ENCODE results near the gene RBM4.
"Not testable (repeated sequence)": the region's sequence is repeated elsewhere in the genome, so short reads cannot be mapped to it uniquely, and the experiment has no call there.

The RBM4 gene, protein sequence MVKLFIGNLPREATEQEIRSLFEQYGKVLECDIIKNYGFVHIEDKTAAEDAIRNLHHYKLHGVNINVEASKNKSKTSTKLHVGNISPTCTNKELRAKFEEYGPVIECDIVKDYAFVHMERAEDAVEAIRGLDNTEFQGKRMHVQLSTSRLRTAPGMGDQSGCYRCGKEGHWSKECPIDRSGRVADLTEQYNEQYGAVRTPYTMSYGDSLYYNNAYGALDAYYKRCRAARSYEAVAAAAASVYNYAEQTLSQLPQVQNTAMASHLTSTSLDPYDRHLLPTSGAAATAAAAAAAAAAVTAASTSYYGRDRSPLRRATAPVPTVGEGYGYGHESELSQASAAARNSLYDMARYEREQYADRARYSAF

DNA sequence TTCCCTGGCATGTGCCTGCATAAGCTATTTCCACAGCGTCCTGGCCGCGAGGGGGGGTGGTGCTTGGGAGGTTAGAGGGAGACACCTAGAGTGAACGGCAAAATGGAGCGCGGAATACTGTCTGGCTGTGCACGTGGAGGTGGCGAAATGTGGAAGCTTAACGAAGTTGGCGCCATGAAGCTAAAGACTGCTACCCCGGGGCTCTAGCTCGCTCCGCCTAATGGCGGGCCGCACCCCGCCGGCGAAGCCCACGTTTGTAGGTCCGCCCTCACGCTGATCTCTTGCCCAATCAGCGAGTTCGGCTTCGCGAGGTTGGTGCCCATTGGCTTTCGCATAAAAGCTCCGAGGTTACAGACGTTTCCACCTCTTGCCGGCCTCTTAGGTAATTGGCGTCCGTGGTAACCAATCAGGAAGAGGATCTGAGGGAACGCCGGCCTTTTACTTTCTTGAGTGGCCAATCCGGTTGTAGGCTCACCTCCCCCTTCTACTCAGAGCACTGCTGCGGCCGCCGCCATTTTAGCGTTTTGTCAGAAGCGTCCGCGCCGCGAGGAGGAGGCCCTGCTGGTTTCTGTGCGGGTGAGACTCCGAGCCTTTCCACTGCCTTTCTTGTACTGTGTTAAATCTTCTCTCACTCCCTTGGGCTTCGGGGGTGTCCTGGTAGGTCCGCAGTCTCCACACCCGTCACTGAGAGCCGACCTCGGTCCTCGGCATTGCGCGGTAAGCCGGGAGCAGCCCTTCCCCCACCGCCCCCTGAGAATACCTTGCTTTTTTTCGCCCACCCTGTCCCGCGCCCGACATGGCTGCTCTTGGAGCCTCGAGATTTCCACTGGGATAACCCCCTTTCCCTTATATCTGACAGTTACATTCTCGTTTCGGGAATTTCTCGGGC is at the start of gene RBM4:
RBM4 (plus strand) TSS at position 527 of the 889 bp plus-strand sequence. CDS start 1,009 bp downstream, outside the sequence.
- peak; percentile 99 for DNase-seq

DNA sequence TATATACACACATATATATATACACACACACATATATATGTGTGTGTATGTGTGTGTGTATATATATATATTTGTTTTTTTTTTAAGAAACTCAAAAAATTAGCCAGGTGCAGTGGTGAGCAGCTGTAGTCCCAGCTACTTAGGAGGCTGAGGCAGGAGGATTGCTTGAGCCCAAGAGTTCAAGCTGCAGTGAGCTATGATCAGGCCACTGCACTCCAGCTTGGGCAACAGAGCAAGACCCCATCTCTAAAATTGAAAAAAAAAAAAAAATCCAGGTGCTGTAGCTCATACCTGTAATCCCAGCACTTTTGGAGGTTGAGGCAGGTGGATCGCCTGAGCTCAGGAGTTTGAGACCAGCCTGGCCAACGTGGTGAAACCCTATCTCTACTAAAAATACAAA is 49.2 kb upstream of the RBM4 start:
- DNase-seq = not testable (repeated sequence)

DNA sequence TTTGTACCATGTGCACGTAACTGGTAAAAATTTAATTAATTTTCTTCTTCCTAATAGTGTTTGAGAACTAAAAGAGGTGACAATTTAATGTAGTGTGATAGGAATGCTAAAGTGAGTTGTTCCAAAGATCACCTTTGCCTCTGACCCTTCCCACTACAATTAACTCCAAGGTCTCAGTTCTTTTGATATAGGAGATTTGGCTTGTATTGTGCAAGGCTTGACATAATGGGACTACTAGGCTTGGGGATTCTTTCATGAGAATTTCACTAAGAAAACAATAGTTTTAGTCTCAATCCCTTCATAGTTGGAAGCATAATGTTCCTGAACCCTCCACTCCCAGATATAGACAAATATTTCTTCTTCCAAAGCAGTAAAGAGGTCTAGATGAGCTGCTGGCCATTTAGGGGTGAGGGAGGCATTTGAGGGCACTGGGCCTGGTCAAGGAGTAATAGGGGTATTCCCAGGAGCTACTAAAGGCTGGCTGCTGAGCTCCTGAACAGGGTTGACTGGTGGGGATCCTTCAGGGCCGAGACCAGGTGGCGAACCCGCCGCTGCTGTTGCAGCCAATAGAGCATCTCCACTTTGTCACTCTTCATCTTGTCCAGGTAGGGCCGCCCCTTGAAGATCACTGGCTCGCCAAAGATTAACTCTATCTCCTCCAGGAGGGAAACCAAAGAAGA is 48.4 kb upstream of the RBM4 start:
- DNase-seq = no peak

DNA sequence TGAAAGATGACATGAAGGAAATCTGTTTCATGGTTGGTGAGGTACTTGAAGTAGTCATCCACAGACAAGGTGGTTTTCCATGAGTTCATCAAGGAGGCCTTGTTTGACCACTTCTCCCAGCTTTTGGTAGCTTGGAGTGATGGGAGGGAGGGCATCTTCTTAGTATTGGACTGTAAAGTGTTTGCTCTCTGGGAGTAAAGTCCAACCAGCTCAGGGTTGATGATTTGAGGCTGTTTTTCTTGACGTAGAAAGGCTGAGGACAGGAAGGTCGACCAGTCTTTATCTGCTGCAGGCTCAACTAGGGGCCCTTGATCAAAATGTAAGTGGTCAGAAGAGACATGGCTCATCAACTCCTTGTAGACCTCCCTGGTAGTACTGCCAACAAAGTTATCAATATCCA is 47.3 kb upstream of the RBM4 start:
- no peak for DNase-seq

DNA sequence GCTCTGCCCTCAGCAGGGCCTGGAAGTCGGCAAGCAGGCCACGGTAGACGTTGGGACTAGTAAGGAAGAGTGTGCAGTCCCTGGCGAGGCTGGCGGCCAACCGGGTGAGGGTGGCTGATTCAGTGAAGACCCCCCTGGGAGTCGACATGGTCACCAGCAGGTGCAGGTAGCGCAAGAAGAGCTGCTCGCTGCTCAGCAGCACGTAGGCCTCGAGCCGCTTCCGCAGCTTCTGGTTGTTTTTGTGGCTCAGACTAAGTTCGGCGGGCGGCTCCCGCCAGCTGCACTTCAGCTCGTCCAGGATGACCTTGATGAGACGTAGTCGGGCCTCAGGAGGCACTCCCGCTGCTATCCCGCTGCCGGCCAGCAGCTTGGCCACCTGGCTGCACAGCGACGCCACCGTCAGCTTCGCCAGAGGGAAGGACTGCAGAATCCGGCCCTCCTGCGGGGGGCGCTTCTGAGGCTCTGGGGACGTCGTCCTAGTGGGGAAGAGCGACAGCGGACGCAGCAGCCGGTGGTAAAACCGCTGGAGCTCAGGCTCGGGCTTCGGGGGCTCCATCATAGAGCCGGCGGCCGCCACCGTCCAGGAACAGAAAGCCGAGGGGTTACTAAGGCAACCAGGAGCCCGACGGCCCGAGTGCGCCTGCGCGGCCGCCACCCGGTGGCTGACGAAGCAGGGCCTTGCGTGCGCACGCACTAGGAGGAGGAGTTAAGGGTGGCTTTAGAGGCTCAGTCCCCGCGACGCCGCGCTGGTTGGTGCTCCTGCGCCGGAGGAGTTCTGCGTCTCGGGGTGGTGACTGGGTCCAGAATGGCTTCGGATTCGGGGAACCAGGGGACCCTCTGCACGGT is 45.8 kb upstream of the RBM4 start, which contains the start of the genes CCDC87 and CCS:
CCDC87 (minus strand) TSS at position 607 of the 846 bp plus-strand sequence; CDS start at position 559, 48 bp downstream.
CCS (plus strand) TSS at position 729 of the 846 bp plus-strand sequence; CDS start at position 806, 77 bp downstream.
- DNase-seq = peak; percentile 93

DNA sequence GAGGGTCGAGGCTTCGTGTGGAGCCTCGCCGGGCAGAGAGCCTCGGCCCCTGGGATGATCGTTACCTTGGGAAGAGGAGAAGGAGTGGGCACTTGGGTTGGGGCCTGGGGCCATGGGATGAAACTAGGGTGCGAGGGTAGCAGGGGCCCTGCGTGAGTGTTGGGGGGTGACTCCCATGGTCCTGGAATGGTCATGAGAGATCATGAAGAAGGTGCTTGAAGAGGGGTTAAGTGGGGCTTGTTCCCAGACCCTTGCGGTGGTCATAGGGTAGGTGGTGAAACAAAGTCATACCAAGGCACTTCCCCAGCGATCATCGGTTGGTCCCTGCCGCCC is 45.2 kb upstream of the RBM4 start:
- no peak for DNase-seq

DNA sequence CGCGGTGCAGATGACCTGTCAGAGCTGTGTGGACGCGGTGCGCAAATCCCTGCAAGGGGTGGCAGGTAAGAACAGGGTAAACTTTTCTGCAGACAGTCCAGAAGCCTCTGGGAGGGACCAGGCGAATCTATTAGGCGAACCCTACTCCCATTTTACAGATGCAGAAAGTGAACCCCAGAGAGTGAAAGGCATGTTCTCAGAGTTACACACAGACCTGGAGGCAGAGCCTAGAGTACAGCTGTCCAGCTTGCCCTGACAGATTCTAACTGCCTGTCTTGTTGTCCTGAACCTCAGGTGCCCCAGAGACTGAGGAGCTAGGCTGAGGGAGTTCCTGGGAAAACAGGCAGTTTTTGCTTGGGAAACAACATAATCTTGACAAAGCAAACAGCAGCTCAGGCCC is 44.9 kb upstream of the RBM4 start:
- no peak for DNase-seq

DNA sequence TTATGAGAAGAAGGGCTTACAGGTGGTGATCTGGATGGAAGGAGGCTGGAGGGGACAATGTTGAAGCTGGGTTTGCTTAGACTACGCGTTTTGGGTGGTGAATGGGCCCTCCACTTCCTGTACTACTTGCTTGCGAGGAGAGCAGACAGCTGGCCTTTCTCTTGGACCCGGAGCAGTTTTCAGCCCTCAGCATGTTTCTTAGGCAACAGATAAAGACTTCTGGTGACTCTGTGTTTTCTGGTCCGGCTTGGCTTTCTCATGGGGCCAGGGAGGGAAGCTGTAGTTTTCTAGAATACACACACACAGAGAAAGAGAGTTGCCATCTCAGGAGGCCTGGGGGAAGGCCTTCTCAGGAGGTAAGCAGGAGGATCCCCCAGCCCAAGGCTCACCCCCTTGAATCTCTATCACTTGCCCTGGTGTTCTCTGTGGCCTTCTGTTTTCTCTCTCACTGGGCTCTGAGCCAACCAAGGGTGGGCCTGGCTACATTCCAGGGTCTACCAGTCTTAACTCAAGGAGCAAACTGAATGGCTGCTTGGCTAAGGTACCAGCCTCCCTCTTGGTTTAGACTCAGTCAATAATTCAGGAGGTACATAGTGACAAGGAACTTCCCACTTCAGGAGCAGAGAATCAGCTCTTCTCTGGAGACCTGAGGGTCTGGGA is 43.1 kb upstream of the RBM4 start:
- DNase-seq = no peak

DNA sequence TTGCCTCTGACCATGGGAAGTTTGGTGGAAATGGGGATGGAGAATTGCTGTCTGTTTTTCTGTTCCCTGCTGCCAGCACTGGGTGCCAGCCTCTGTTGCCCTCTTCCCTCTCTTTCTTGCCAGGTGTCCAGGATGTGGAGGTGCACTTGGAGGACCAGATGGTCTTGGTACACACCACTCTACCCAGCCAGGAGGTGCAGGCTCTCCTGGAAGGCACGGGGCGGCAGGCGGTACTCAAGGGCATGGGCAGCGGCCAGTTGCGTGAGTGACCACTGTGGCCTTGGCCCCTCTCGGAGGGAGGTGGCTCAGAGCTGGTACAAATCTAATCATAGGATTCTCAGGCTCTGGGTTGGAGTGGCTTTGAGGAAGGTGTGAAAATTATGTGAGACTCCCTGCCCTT is 39.5 kb upstream of the RBM4 start:
- DNase-seq = no peak

DNA sequence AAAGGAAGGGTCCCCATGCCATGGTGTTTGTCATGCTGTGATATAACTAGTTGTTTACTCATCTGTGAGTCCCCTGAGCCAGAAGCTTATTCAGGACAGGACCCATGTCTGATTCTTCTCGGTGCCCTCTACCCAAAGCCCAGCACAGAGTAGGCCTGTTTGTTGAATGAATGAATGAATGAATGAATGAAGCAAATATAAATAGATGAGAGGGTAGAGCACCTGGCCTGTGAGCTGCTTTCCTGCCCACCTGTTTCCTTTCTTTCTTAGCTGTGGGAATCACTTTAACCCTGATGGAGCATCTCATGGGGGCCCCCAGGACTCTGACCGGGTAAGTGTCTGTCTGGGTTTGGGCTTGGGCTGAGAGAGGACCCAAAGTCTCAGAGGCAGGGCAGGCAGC is 38.3 kb upstream of the RBM4 start:
- no peak for DNase-seq

DNA sequence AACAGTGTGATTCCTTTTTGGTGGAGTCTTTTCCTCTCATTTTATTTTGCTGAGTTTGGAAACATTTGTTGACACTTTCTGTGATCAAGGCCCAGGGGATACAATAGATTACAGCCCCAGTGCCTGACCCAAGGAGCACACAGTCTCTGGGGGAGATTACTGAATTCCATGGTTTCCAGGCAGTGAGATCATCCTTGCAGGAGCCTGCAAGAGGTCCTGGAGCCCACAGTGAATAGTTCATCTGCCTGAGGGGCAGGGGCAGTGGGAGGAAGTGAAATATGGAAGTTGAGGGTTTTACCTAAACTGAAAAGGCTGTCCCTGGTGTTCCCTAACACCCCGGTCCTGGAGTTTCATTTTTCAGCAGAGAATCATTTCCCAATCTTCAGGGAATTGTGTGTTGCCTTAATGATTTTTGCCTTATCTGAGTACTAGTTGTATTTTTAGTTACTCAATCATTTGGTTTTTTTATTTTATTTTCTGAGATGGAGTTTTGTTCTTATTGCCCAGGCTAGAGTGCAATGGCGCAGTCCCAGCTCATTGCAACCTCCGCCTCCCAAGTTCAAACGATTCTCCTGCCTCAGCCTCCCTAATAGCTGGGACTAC is 37.8 kb upstream of the RBM4 start:
- DNase-seq = no peak

DNA sequence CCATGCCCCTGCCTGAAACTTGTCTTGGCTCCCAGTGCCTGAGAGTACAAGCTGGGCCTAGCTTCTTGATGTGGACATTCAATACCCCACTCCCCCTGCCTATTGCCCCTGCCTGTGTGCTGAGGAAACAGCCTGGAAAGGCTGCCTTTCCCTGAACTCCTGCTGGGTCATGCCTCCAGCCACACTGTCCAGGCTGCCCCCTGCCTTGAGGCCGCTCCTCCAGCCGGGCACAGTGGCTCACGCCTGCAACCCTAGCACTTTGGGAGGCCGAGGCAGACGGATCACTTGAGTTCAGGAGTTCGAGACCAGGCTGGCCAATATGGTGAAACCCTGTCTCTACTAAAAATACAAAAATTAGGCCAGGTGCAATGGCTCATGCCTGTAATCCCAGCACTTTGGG is 35.4 kb upstream of the RBM4 start:
- no peak for DNase-seq

DNA sequence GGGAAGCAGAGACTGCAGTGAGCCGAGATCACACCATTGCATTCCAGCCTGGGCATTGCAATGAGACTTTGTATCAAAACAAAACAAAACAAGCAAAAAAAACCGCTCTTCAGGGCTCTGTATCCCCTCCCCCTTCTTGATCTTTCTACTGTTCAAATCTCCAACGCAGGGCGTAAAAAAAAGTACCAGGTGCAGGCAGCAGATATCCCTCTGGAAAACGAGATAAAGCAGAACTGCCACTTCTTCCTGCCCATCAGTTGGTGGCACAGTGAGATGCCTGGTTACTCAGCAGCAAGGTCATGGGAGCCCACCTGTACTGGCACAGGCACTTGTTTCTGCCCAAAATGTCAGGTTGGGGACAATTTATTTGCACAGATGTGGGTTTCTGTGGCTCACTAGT is 34.3 kb upstream of the RBM4 start:
- no peak for DNase-seq

DNA sequence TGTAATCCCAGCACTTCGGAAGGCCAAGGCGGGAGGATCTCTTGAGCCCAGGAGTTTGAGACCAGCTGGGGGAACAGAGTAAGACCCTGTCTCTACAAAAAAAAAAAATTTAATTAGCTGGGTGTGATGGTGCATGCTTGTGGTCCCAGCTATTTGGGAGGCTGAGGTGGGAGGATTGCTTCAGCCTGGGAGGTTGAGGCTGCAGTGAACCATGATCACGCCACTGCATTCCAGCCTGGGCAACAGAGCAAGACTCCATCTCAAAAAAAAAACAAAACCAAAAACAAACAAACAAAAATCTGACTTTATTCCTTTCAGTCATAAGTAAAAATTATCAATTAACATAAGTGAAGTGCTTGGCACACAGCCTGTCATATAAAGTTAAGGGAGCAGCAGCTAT is 31.9 kb upstream of the RBM4 start:
- DNase-seq = not testable (repeated sequence)

DNA sequence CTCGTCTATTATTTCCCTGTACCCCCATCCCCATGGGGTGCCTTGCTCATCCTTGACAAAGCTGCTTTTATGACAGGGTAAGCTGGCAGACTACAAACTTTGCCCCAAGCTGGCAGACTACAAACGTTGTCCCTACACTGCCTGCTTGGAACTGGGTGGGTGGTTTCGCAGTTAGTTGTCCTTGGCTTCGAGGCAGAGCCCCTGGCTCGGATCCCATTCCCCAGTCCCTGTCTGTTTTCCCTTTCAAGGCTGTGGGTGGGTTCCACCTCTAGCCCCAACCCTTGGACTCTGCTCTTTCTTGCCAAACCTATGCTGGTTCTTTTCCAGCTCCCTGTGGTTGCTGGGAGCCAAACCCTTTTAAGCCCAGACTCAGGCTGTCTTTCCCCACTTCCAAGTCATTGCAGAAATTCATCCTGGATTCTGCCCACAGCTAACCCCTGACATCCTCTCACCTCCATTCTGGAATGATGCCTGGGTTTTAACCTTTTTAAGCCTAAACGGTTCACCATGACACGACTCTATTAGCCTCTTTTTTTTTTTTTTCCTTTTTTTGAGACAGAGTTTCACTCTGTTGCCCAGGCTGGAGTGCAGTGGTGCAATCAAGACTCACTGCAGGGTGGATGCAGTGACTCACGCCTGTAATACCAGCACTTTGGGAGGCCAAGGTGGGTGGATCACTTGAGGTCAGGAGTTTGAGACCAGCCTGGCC is 31.2 kb upstream of the RBM4 start:
- DNase-seq = no peak

DNA sequence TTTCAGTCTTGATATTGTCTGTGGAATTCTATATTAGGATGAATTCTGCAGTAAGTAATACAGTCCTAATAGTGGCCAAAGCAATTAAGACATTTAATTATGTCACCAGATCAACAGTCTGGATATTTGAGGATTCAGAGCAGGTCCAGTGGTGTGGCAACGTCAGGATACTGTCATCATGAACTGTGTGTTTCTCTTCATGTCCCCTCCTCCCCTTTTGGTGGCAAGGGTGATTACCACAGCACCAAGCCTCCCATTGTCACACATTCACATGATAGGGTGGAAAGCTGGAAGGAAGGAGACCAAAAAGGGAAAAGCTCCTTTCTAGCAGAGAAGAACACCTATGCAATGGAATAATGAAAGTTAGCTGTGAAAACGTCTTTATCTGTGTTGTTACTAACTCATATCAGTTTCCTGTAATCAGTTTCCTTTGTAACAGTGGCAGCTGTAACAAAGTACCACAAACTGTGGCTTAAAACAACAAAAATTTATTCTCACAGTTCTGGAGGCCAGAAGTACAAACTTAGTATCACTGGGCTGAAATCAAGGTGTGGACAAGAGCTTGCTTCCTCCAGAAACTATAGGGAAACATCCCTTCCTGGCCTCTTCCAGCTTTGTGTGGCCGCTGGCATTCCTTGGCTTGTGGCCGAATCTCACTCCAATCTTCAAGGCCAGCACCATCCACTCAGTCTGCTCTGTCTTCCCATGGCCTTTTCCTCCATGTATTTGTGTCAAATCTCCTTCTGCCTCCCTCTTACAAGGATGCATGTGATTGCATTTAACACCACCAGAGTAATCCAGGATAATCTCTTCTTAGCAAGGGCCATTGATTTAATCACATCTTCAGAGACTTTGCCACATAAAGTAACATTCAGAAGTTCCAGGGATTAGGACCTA is 28.5 kb upstream of the RBM4 start:
- no peak for DNase-seq

DNA sequence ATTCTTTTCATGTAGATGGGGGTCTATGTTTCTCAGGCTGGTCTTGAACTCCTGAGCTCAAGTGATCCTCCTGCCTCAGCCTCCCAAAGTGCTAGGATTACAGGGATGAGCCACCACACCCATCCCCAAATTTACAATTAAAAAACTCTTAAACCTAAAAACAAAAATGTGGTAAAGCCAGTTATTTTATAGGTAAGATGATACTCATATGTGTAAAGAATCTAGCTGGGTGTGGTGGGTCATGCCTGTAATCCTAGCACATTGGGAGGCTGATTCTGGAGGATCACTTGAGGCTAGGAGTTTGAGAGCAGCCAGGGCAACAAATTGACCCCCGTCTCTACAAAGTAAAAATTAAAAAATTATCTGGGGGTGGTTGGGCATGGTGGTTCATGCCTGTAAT is 26.0 kb upstream of the RBM4 start:
- no peak for DNase-seq

DNA sequence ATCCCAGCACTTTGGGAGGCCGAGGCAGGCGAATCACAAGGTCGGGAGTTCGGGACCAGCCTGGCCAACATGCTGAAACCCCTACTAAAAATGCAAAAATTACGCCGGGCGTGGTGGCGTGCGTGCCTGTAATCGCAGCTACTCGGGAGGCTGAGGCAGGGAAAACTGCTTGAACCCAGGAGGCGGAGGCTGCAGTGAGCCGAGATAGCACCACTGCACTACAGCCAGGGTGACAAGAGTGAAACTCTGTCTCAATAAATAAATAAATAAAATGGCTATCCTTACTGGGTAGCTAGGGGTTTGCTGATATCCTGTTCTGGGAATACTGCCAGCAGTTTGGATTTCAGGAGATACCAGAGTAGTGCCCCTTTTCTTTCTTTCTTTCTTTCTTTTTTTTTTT is 24.4 kb upstream of the RBM4 start:
- no peak for DNase-seq

DNA sequence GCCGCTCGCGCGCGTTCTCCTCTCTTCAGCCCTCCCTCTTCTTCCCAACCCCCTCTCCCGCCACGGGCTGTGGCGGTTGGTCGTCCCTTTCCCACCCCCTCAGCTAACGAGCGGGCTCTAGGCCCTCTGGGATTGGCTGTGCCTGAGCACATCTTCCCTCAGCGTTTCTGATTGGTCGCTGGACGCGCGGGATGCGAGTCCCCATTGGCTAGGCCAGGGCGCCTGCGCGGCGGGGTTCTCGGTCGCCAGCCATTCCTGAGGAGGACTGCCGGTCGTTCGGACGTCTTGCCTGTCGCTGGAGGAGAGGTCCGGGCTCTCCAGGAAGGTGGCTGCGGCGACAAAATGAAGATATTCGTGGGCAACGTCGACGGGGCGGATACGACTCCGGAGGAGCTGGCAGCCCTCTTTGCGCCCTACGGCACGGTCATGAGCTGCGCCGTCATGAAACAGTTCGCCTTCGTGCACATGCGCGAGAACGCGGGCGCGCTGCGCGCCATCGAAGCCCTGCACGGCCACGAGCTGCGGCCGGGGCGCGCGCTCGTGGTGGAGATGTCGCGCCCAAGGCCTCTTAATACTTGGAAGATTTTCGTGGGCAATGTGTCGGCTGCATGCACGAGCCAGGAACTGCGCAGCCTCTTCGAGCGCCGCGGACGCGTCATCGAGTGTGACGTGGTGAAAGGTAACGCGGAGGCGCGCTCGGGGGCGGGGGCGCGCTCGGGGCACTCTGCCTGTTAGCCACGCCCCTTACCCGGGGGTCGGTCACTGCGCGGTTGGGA is 21.9 kb upstream of the RBM4 start, which contains the start of gene RBM14:
RBM14 (plus strand) TSS at position 252 of the 776 bp plus-strand sequence; CDS start at position 343, 91 bp downstream.
- peak; percentile 98 for DNase-seq
